ENCODE measurements around the gene ADGRG6. TPM values are rescaled to one million over a fixed set of nuclear protein-coding genes. Genes with fewer than 3 reads are reported as not detected.

ADGRG6 gene
- total and polyA plus RNA-seq, 2 of the 8 experiments (the other 6 are each of a cell fraction or from before 2014, with no cell fraction given) = 1.1 to 6.2 TPM

DNA sequence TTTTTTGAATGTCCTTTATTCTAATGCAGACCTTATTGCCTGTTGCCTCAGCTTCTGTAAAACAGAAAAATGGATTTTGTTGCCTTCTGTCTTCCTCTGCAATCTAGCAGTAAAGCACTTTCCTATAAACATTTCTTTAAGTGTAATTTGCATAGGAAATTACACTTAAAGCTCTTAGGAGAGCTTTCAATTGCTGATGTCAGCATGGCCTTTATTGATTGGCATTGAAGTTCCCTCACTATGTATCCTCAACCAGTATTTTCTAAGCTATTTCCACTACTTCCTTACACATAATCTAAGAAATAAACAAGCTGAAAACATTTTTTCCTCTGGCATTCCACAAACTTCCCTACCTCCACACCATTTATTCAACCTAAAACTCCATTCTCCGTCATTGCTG, 22.3 kb downstream of the ADGRG6 start:
- Histone ChIP-seq H3K4ac (replicated peaks; ENCODE audit: insufficient read length, low read depth, low read length) (no peak overlapping the region), H2BK12ac (ENCODE audit: low read depth, low read length) (no peak overlapping the region), H2BK15ac (ENCODE audit: low read length) (no peak overlapping the region), H3K9ac (replicated peaks in 1 of 4; ENCODE audit: extremely low read depth in 1 of 4, low read depth in 3 of 4, low read length in 3 of 4) (no peak overlapping the region), H3K79me2 (ENCODE audit: control insufficient read depth in 1 of 2, insufficient read depth in 2 of 2, low read length in 2 of 2) (no peaks in the 10 kb centered on the region), H3K23ac (ENCODE audit: insufficient read length) (no peak overlapping the region), H2BK20ac (ENCODE audit: low read length) (no peak overlapping the region), H3K36me3 (ENCODE audit: control insufficient read depth in 2 of 4, insufficient read depth in 4 of 4, low read length in 3 of 4) (no peaks in the 10 kb centered on the region), H3K23me2 (ENCODE audit: low read depth, low read length) (no peaks in the 10 kb centered on the region), H4K91ac (replicated peaks; ENCODE audit: insufficient read length, low read length) (no peak overlapping the region), H3K14ac (ENCODE audit: insufficient read length) (no peak overlapping the region), H3K56ac (replicated peaks; ENCODE audit: insufficient read length, low read depth, low read length) (no peak overlapping the region), H3K4me1 (replicated peaks in 1 of 4; ENCODE audit: control insufficient read depth in 3 of 4, insufficient read depth in 4 of 4, low read length in 3 of 4) (peaks cover 0 to 2% (median 0%) of the 10 kb centered on the region in 4 experiments; a peak in 1 of 7 replicates), H3K4me3 (ENCODE audit: extremely low read depth in 1 of 4, insufficient read depth in 2 of 4, low read depth in 3 of 4, low read length in 4 of 4) (no peak overlapping the region), H3K4me2 (ENCODE audit: insufficient read depth in 1 of 2, low read depth in 2 of 2, low read length in 2 of 2) (no peak overlapping the region), H4K5ac (ENCODE audit: insufficient read length, low read depth, low read length) (no peak overlapping the region), H2AK5ac (ENCODE audit: low read depth, low read length) (no peak overlapping the region), H3K18ac (ENCODE audit: extremely low read depth, low read length) (no peak overlapping the region), H4K8ac (ENCODE audit: extremely low read depth, insufficient read depth, low read length) (no peak overlapping the region), H4K20me1 (replicated peaks in 1 of 2; ENCODE audit: control insufficient read depth in 1 of 2, insufficient read depth in 2 of 2, low read length in 2 of 2) (no peaks in the 10 kb centered on the region), H3K79me1 (ENCODE audit: low read depth, low read length) (no peaks in the 10 kb centered on the region), H3K9me3 (ENCODE audit: insufficient read depth in 2 of 2, low read depth in 1 of 2, low read length in 1 of 2) (no peaks in the 10 kb centered on the region), H2BK5ac (ENCODE audit: low read depth, low read length) (no peak overlapping the region), H3K27ac (ENCODE audit: low read depth, low read length) (no peak overlapping the region), H2AFZ (ENCODE audit: low read length) (no peak overlapping the region), H2BK120ac (replicated peaks; ENCODE audit: low read depth, low read length) (no peak overlapping the region), H3K27me3 (replicated peaks in 1 of 4; ENCODE audit: control insufficient read depth in 3 of 4, extremely low read depth in 1 of 4, insufficient read depth in 3 of 4, low read length in 3 of 4) (no peaks in the 10 kb centered on the region)
- WGBS, 2 experiments (ENCODE audit: extremely low coverage in 1 of 2, insufficient coverage in 1 of 2, insufficient read length in 1 of 2, insufficient replicate concordance in 2 of 2, low coverage in 1 of 2, low lambda C conversion rate in 2 of 2, missing lambda C conversion rate in 1 of 2) = 74 to 100% methylated on average over 1 of the region's 1 CpG
- FAIRE-seq = no peak
- ChIA-PET CTCF (ENCODE audit: partially characterized antibody) (interaction anchor here (0.6 to 2.0 kb wide), 4 partner anchors 11 to 127 kb away, joined by 3 to 4 read pairs (median 4); partner anchors contain the start of gene ADGRG6), POLR2A (ENCODE audit: partially characterized antibody) (no interaction called here)
- DNase-seq (ENCODE audit: low read depth in 1 of 2, low spot score in 2 of 2) = no peak
- TF ChIP-seq NANOG (IDR thresholded peaks at IDR 0.05; ENCODE audit: insufficient read depth, low read depth, low read length, poor library complexity, severe bottlenecking) = no peak
- TF ChIP-seq SP1 (IDR thresholded peaks at IDR 0.05; ENCODE audit: low read depth, low read length) = no peak
- TF ChIP-seq, protein P1, sequence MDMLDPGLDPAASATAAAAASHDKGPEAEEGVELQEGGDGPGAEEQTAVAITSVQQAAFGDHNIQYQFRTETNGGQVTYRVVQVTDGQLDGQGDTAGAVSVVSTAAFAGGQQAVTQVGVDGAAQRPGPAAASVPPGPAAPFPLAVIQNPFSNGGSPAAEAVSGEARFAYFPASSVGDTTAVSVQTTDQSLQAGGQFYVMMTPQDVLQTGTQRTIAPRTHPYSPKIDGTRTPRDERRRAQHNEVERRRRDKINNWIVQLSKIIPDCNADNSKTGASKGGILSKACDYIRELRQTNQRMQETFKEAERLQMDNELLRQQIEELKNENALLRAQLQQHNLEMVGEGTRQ (IDR thresholded peaks at IDR 0.05; ENCODE audit: low read length) = no peak
- no peak for TF ChIP-seq CBX5 (IDR thresholded peaks at IDR 0.05; ENCODE audit: low read depth, low read length)

All from H1 (cell line).